ENCODE results near the gene TRPM7.

The TRPM7 gene

DNA sequence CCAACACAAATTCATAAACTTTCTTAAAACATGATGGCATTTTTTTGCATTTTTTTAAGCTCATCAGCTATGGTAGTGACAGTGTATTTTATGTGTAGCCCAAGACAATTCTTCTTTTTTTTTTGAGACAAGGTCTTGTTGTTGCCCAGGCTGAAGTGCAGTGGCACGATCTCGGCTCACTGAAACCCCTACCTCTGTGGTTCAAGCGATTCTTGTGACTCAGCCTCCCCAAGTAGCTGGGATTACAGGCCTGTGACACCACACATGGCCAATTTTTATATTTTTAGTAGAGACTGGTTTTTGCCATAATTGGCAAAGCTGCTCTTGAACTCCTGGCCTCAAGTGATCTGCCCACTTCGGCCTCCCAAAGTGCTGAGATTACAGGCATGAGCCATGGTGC lies 122.8 kb downstream of the TRPM7 start:
- no peaks in the 10 kb centered on the region; the same call in 1 of the 2 replicates for H3K36me3 ChIP-seq (ENCODE audit: insufficient read depth)

DNA sequence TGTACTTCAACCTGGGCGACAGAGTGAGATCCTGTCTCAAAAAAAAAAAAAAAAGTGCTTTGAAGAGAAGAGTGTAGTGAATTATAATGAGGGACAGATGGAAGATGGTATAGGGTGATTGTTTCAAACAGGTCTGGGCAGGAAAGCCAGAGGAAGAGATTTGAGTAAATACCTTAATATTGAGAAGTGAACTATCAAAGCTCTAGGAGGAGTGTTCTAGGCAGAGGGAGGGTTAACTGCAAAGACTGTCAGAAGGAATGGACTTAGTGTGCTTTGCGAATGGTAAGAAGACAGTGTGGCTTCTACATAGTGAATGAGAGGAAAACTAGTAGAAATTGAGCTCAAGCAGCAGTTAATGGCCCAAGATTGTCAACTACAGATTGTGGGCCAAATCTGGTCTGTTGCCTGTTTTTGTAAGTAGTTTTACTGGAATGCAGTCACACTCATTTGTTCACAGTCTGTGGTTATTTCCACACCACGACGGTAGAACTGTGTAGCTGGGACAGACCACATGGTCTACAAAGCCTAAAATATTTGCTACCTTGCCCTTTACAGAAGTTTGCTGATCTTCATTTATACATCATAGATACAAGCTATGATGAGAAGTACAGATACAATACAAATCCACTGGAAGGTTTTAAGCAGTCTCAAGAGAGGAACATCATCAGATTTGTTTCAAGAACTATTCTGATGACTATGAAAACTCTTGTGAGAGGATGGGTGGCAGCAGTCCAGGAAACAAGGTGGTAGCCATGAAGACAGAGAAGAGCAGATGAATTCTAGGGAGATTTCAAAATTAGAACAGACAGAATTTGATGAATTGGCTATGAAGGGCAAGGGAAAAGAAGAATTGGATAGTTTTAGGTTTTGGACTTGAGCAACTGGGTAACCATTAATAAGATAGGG lies 123.6 kb downstream of the TRPM7 start:
- peaks cover 12% of the 10 kb centered on the region for H3K4me1 ChIP-seq (ENCODE audit: low read depth, poor library complexity, severe bottlenecking)
- no peaks in the 10 kb centered on the region for H4K20me1 ChIP-seq (ENCODE audit: insufficient read depth)
- no peak overlapping the region for H3K4me2 ChIP-seq
- no peak overlapping the region for H3K9ac ChIP-seq
- no peak overlapping the region for H3K4me3 ChIP-seq (IDR thresholded peaks at IDR 0.05; ENCODE audit: insufficient read depth, low read depth, low read length)
- H3K79me2 ChIP-seq (ENCODE audit: insufficient read depth, low read depth): no peaks in the 10 kb centered on the region
- no peak for TF ChIP-seq CTCF (conservative IDR thresholded peaks at IDR 0.05; ENCODE audit: low read depth, low read length)
- no peaks in the 10 kb centered on the region; the same call in 1 of the 2 replicates for H3K36me3 ChIP-seq (ENCODE audit: insufficient read depth)
- H3K27ac ChIP-seq: no peak overlapping the region
- no peak overlapping the region for H2AFZ ChIP-seq (ENCODE audit: low read depth)
- H3K27me3 ChIP-seq (ENCODE audit: insufficient read depth, low read depth): no peaks in the 10 kb centered on the region

More for the DNA sequence above, 122.8 kb downstream of the TRPM7 start:
- Histone ChIP-seq H3K27ac (no peak overlapping the region), H3K27me3 (ENCODE audit: insufficient read depth, low read depth) (no peaks in the 10 kb centered on the region), H4K20me1 (ENCODE audit: insufficient read depth) (no peaks in the 10 kb centered on the region), H3K79me2 (ENCODE audit: insufficient read depth, low read depth) (no peaks in the 10 kb centered on the region), H2AFZ (ENCODE audit: low read depth) (no peak overlapping the region), H3K4me2 (no peak overlapping the region), H3K4me1 (ENCODE audit: low read depth, poor library complexity, severe bottlenecking) (peaks cover 12% of the 10 kb centered on the region), H3K4me3 (IDR thresholded peaks at IDR 0.05; ENCODE audit: insufficient read depth, low read depth, low read length) (no peak overlapping the region), H3K9ac (no peak overlapping the region)
- TF ChIP-seq CTCF (conservative IDR thresholded peaks at IDR 0.05; ENCODE audit: low read depth, low read length): no peak

DNA sequence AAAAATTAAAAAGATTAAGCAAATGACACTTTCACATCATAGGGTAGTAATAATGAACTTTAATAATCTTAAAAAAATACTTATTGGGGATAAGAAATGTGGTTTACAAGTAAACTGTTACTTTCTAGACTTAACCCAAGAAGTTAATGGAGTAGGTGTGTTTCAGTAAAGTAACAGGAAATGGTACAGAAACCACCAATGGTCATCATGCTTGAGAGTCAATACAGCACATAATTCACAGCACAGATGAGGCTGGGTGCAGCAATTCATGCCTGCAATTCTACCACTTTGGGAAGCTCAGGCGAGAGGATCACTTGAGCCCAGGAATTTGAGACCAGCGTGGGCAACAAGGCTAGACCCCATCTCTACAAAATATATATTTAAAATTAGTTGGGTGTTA lies 128.6 kb downstream of the TRPM7 start:
- H3K27me3 ChIP-seq (ENCODE audit: insufficient read depth, low read depth): no peaks in the 10 kb centered on the region
- H2AFZ ChIP-seq (ENCODE audit: low read depth): no peak overlapping the region
- H3K4me2 ChIP-seq: no peak overlapping the region
- no peaks in the 10 kb centered on the region for H3K36me3 ChIP-seq (ENCODE audit: insufficient read depth)
- TF ChIP-seq CTCF (conservative IDR thresholded peaks at IDR 0.05; ENCODE audit: low read depth, low read length): no peak
- no peak overlapping the region for H3K27ac ChIP-seq
- H3K9ac ChIP-seq: no peak overlapping the region
- H4K20me1 ChIP-seq (ENCODE audit: insufficient read depth): no peaks in the 10 kb centered on the region
- H3K4me3 ChIP-seq (IDR thresholded peaks at IDR 0.05; ENCODE audit: insufficient read depth, low read depth, low read length): no peak overlapping the region
- no peaks in the 10 kb centered on the region for H3K79me2 ChIP-seq (ENCODE audit: insufficient read depth, low read depth)
- peaks cover 2% of the 10 kb centered on the region for H3K4me1 ChIP-seq (ENCODE audit: low read depth, poor library complexity, severe bottlenecking)

DNA sequence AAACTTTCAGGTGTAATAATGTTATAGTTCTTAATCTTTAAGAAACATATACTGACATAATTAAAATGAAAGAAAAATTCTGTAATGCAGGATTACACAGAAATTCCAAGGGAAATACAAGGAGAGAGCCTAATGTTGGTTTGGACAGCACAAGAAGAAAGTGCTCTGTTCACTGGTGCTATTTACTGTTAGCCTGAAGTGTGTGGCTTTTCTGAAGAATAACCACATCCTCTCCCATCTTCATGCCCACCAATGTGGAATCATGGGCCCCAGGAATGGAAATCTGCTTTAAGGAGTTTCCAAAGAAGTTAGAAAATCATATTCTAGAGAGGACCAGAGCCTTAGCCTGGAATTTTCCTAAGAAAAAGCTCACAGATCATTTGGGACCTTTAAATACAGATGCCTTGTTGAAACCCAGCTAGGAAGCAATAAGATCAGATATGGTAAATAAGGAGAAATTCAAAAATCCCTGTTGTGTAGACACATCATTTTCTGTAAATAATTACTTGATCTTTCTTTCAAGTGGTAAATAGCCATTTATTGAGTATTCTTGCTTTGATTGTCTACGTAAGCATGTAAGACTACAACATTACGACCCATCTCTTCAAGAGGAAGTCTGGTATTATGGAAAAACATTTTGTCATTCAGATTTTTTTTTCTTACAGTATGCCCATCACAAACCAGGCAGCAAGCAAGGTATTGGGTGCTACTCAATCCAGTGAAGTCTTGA lies 129.8 kb downstream of the TRPM7 start:
- Histone ChIP-seq H3K9ac (no peak overlapping the region), H4K20me1 (ENCODE audit: insufficient read depth) (no peaks in the 10 kb centered on the region), H3K36me3 (ENCODE audit: insufficient read depth) (no peaks in the 10 kb centered on the region), H3K27me3 (ENCODE audit: insufficient read depth, low read depth) (no peaks in the 10 kb centered on the region), H3K79me2 (ENCODE audit: insufficient read depth, low read depth) (no peaks in the 10 kb centered on the region), H3K4me1 (ENCODE audit: low read depth, poor library complexity, severe bottlenecking) (no peaks in the 10 kb centered on the region), H3K4me2 (no peak overlapping the region), H3K4me3 (IDR thresholded peaks at IDR 0.05; ENCODE audit: insufficient read depth, low read depth, low read length) (no peak overlapping the region), H2AFZ (ENCODE audit: low read depth) (no peak overlapping the region), H3K27ac (no peak overlapping the region)
- no peak for TF ChIP-seq CTCF (conservative IDR thresholded peaks at IDR 0.05; ENCODE audit: low read depth, low read length)
